MM.1S (cell line): Measurements from ENCODE around the gene EPHB1.

ENCODE experiments used
- EZH2 ChIP-seq: fragments of 300-600 bp; sonication (generic); optimal IDR thresholded peaks from 2 replicates; pipeline ENCODE3; 2017; ENCODE audit warnings: low read depth, mild to moderate bottlenecking, antibody characterized with exemption, low read length, mixed read lengths
- TF ChIP-seq, protein P1 (sequence below): fragments of 300-600 bp; sonication (generic); IDR thresholded peaks from 2 replicates; pipeline ENCODE4 v1.5.1; 2016; ENCODE audit warnings: antibody characterized with exemption, low read length, mixed read lengths

DNA sequence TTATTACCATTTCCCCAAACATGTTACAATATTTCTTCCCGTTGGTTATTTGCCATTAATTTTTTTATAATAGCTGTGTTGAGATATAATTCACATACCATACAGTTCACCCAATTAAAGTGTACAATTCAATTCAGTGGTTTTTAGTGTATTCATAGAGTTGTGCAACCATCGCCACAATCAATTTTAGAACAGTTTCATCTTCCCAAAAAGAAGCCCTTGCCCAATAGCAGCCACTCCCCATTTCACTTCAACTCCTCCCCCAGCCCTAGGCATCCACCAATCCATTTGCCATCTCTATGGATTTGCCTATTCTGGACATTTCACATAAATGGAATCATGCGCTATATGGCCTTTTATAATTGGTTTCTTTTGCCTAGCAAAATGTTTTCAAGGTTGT lies 225.1 kb downstream of the EPHB1 start:
- TF ChIP-seq, protein P1, sequence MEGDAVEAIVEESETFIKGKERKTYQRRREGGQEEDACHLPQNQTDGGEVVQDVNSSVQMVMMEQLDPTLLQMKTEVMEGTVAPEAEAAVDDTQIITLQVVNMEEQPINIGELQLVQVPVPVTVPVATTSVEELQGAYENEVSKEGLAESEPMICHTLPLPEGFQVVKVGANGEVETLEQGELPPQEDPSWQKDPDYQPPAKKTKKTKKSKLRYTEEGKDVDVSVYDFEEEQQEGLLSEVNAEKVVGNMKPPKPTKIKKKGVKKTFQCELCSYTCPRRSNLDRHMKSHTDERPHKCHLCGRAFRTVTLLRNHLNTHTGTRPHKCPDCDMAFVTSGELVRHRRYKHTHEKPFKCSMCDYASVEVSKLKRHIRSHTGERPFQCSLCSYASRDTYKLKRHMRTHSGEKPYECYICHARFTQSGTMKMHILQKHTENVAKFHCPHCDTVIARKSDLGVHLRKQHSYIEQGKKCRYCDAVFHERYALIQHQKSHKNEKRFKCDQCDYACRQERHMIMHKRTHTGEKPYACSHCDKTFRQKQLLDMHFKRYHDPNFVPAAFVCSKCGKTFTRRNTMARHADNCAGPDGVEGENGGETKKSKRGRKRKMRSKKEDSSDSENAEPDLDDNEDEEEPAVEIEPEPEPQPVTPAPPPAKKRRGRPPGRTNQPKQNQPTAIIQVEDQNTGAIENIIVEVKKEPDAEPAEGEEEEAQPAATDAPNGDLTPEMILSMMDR = no peak
- no peak for TF ChIP-seq EZH2
